Hepatocyte (in vitro differentiated cells): ENCODE data around the gene SLC13A3. TPM values are rescaled to one million over a fixed set of nuclear protein-coding genes. Genes with fewer than 3 reads are reported as not detected.

ENCODE experiments used
- DNase-seq: peaks from one replicate; pipeline ENCODE4 v3.0.0-alpha.2; 2016; ENCODE audit warnings: low spot score
- H2AFZ ChIP-seq: fragments of 200-600 bp; sonication (generic); 2 replicates; pipeline ENCODE4 v1.6.0; 2016; ENCODE audit warnings: antibody characterized with exemption, mild to moderate bottlenecking
- H3K27ac ChIP-seq: fragments of 200-600 bp; sonication (generic); 2 replicates; pipeline ENCODE4 v1.5.1; 2016; ENCODE audit warnings: mild to moderate bottlenecking
- H3K27me3 ChIP-seq: fragments of 200-600 bp; sonication (generic); 2 replicates; pipeline ENCODE4 v1.6.1; 2016
- H3K36me3 ChIP-seq: fragments of 200-600 bp; sonication (generic); replicated peaks from 2 replicates; pipeline ENCODE4 v1.5.1; 2016; ENCODE audit warnings: low read depth; ENCODE audit not compliant: insufficient read depth
- H3K4me1 ChIP-seq: fragments of 200-600 bp; sonication (generic); 2 replicates; pipeline ENCODE4 v1.5.1; 2016; ENCODE audit warnings: mild to moderate bottlenecking, moderate library complexity; ENCODE audit not compliant: insufficient read depth
- H3K4me2 ChIP-seq: fragments of 200-600 bp; sonication (generic); 2 replicates; pipeline ENCODE4 v1.6.0; 2016
- H3K4me3 ChIP-seq: fragments of 200-600 bp; sonication (generic); 2 replicates; pipeline ENCODE4 v1.5.1; 2016; ENCODE audit warnings: mild to moderate bottlenecking
- H3K79me2 ChIP-seq: fragments of 200-600 bp; sonication (generic); 2 replicates; pipeline ENCODE4 v1.6.0; 2017; ENCODE audit warnings: mild to moderate bottlenecking
- H3K9me2 ChIP-seq: fragments of 200-600 bp; sonication (generic); replicated peaks from 2 replicates; pipeline ENCODE4 v1.6.0; 2017; ENCODE audit warnings: mild to moderate bottlenecking; ENCODE audit not compliant: insufficient read depth
- H3K9me3 ChIP-seq: fragments of 200-600 bp; sonication (generic); 2 replicates; pipeline ENCODE4 v1.5.1; 2016; ENCODE audit warnings: low read depth, mild to moderate bottlenecking
- H4K20me1 ChIP-seq: fragments of 200-600 bp; sonication (generic); 2 replicates; pipeline ENCODE4 v1.6.0; 2016; ENCODE audit warnings: mild to moderate bottlenecking; ENCODE audit not compliant: insufficient read depth, poor library complexity, severe bottlenecking
- CTCF ChIP-seq: fragments of 200-600 bp; sonication (generic); IDR thresholded peaks from 2 replicates; pipeline ENCODE4 v1.5.1; 2016; ENCODE audit warnings: antibody characterized with exemption, mild to moderate bottlenecking; ENCODE audit not compliant: poor library complexity
- EZH2 ChIP-seq: fragments of 200-600 bp; sonication (generic); IDR thresholded peaks from 2 replicates; pipeline ENCODE4 v1.6.1; 2016; ENCODE audit warnings: antibody characterized with exemption, mild to moderate bottlenecking, borderline replicate concordance
- EZH2phosphoT487 ChIP-seq: fragments of 200-600 bp; sonication (generic); IDR thresholded peaks from one replicate; pipeline ENCODE4 v1.6.1; 2018; ENCODE audit warnings: antibody characterized with exemption, mild to moderate bottlenecking, low read depth, moderate library complexity; ENCODE audit not compliant: unreplicated experiment, severe bottlenecking
- WGBS: methylation state at CpG from one replicate; pipeline ENCODE4 v1.1.6; 2016; ENCODE audit warnings: low lambda C conversion rate; ENCODE audit errors: missing lambda C conversion rate; 5-methylcytosine and 5-hydroxymethylcytosine counted together
- polyA plus RNA-seq: library from polyadenylated mRNA; unstranded; fragments of >200 nt; fragmentation: Nextera tagmentation; extraction: Ambion mirVana; gene quantifications from 2 replicates; pipeline ENCODE4 v1.2.1, GENCODE V29; 2016
- total RNA-seq: library from RNA; depleted of rRNA; stranded (reverse); fragments of >200 nt; gene quantifications from 2 replicates; pipeline ENCODE4 v1.2.3, GENCODE V29; 2014

The SLC13A3 gene
- total and polyA plus RNA-seq, 2 experiments from 2014 or later: 1.8 to 9.4 TPM

GRCh38 chr20:46573234-46573633, 78.0 kb downstream of the SLC13A3 start:
- Histone ChIP-seq H3K27ac (no peak overlapping the region), H3K9me2 (no peaks in the 10 kb centered on the region), H2AFZ (no peak overlapping the region), H3K79me2 (no peaks in the 10 kb centered on the region), H4K20me1 (no peaks in the 10 kb centered on the region), H3K36me3 (no peaks in the 10 kb centered on the region), H3K9me3 (no peaks in the 10 kb centered on the region), H3K4me1 (peaks cover 7% of the 10 kb centered on the region), H3K27me3 (no peaks in the 10 kb centered on the region), H3K4me2 (no peak overlapping the region), H3K4me3 (no peak overlapping the region)
- no peak for DNase-seq
- 83% methylated on average over 6 of the region's 6 CpGs for WGBS
- TF ChIP-seq EZH2 (no peak), EZH2phosphoT487 (no peak), CTCF (no peak)

- H3K27ac ChIP-seq: no peak overlapping the region
These were observed 78.5 kb downstream of the SLC13A3 start for GRCh38 chr20:46572790-46573189.

GRCh38 chr20:46572153-46572552, 79.1 kb downstream of the SLC13A3 start:
- no peak overlapping the region for H2AFZ ChIP-seq
- 75% methylated on average over 8 of the region's 8 CpGs for WGBS
- peaks cover 7% of the 10 kb centered on the region for H3K4me1 ChIP-seq
- H4K20me1 ChIP-seq: no peaks in the 10 kb centered on the region
- no peak overlapping the region for H3K4me2 ChIP-seq
- TF ChIP-seq EZH2phosphoT487 (no peak), EZH2 (no peak), CTCF (no peak)
- no peaks in the 10 kb centered on the region for H3K27me3 ChIP-seq
- H3K9me2 ChIP-seq: no peaks in the 10 kb centered on the region
- no peaks in the 10 kb centered on the region for H3K36me3 ChIP-seq
- no peak overlapping the region for H3K4me3 ChIP-seq
- H3K79me2 ChIP-seq: no peaks in the 10 kb centered on the region
- no peaks in the 10 kb centered on the region for H3K9me3 ChIP-seq
- no peak for DNase-seq
- H3K27ac ChIP-seq: no peak overlapping the region

More at GRCh38 chr20:46572790-46573189, 78.5 kb downstream of the SLC13A3 start:
- Histone ChIP-seq H3K36me3 (no peaks in the 10 kb centered on the region), H3K4me3 (no peak overlapping the region), H3K4me1 (peaks cover 7% of the 10 kb centered on the region), H3K79me2 (no peaks in the 10 kb centered on the region), H3K9me3 (no peaks in the 10 kb centered on the region), H3K27me3 (no peaks in the 10 kb centered on the region), H3K9me2 (no peaks in the 10 kb centered on the region), H4K20me1 (no peaks in the 10 kb centered on the region), H3K4me2 (no peak overlapping the region), H2AFZ (no peak overlapping the region)
- WGBS: 94% methylated on average over 3 of the region's 3 CpGs
- no peak for DNase-seq
- TF ChIP-seq EZH2 (no peak), CTCF (no peak), EZH2phosphoT487 (no peak)

GRCh38 chr20:46571418-46571817, 79.8 kb downstream of the SLC13A3 start:
- no peak for TF ChIP-seq EZH2phosphoT487
- TF ChIP-seq EZH2: no peak
- no peak for TF ChIP-seq CTCF
- DNase-seq: no peak

More at GRCh38 chr20:46571418-46571817, 79.8 kb downstream of the SLC13A3 start:
- H3K79me2 ChIP-seq: no peaks in the 10 kb centered on the region
- H2AFZ ChIP-seq: no peak overlapping the region
- H3K4me3 ChIP-seq: no peak overlapping the region
- H3K9me2 ChIP-seq: no peaks in the 10 kb centered on the region
- WGBS: 100% methylated on average over 2 of the region's 2 CpGs
- H3K36me3 ChIP-seq: no peaks in the 10 kb centered on the region
- no peak overlapping the region for H3K4me2 ChIP-seq
- H4K20me1 ChIP-seq: no peaks in the 10 kb centered on the region
- H3K4me1 ChIP-seq: peaks cover 7% of the 10 kb centered on the region
- H3K9me3 ChIP-seq: no peaks in the 10 kb centered on the region
- H3K27ac ChIP-seq: no peak overlapping the region
- H3K27me3 ChIP-seq: no peaks in the 10 kb centered on the region
